Type B pancreatic cell (in vitro differentiated cells): ENCODE results near the gene NOD1. TPM values are rescaled to one million over a fixed set of nuclear protein-coding genes. Genes with fewer than 3 reads are reported as not detected.
A peak's percentile ranks its signal among the peaks of the same experiment; 100 is the strongest.
"Not testable (repeated sequence)": the region's sequence is repeated elsewhere in the genome, so short reads cannot be mapped to it uniquely, and the experiment has no call there.

Experiments used
- DNase-seq: peaks from one replicate; pipeline ENCODE4 v3.0.0; 2021; ENCODE audit warnings: mixed read lengths; ENCODE audit not compliant: unreplicated experiment; ENCODE audit errors: extremely low spot score
- H3K27ac Mint-ChIP-seq: 2 replicates; pipeline ENCODE4 v1.8.0; 2021; ENCODE audit warnings: mild to moderate bottlenecking, mixed read lengths
- H3K27me3 Mint-ChIP-seq: 2 replicates; pipeline ENCODE4 v1.8.0; 2021; ENCODE audit warnings: mixed read lengths
- H3K36me3 Mint-ChIP-seq: 2 replicates; pipeline ENCODE4 v1.8.0; 2021; ENCODE audit warnings: mixed read lengths
- H3K4me1 Mint-ChIP-seq: one replicate; pipeline ENCODE4 v1.8.0; 2021; ENCODE audit warnings: mixed read lengths; ENCODE audit not compliant: unreplicated experiment
- H3K4me3 Mint-ChIP-seq: 2 replicates; pipeline ENCODE4 v1.8.0; 2021; ENCODE audit warnings: mild to moderate bottlenecking, mixed read lengths
- H3K9me3 Mint-ChIP-seq: 2 replicates; pipeline ENCODE4 v1.8.0; 2021; ENCODE audit warnings: mixed read lengths
- total RNA-seq: library from RNA; stranded (reverse); gene quantifications from 2 replicates; pipeline ENCODE4 v1.2.1, GENCODE V29; 2021; ENCODE audit warnings: low replicate concordance
- TF ChIP-seq, protein P1 (sequence below): fragments of 200-600 bp; sonication (generic); conservative IDR thresholded peaks from 2 replicates; pipeline ENCODE4 v1.5.0; 2021; ENCODE audit warnings: antibody characterized with exemption, mild to moderate bottlenecking

Gene NOD1
- total RNA-seq, 1 donor from 2014 or later: 10.9 TPM

DNA sequence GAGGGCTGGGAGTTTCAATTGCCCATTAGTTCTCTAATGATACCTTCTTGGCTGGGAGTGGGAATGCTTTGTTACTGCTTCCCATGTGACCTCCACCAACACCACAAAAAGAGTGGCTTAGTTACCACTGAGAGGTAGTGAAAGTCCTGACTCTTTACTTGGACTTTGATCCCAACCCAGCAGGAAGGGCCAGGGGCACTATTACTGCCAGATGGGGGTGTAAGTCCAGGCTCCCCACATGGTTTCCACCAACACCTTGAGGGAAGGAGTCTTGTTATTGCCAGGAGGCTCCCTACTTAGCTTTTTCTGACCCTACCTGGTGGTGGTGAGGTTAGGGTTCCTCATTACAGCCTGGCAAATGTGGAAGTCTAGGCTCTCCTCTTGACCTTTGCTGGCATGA lies 14.6 kb upstream of the NOD1 start:
- peaks cover 8% of the 10 kb centered on the region for H3K9me3 Mint-ChIP-seq
- H3K27ac Mint-ChIP-seq: no peak overlapping the region
- no peak overlapping the region for H3K4me3 Mint-ChIP-seq
- TF ChIP-seq, protein P1, sequence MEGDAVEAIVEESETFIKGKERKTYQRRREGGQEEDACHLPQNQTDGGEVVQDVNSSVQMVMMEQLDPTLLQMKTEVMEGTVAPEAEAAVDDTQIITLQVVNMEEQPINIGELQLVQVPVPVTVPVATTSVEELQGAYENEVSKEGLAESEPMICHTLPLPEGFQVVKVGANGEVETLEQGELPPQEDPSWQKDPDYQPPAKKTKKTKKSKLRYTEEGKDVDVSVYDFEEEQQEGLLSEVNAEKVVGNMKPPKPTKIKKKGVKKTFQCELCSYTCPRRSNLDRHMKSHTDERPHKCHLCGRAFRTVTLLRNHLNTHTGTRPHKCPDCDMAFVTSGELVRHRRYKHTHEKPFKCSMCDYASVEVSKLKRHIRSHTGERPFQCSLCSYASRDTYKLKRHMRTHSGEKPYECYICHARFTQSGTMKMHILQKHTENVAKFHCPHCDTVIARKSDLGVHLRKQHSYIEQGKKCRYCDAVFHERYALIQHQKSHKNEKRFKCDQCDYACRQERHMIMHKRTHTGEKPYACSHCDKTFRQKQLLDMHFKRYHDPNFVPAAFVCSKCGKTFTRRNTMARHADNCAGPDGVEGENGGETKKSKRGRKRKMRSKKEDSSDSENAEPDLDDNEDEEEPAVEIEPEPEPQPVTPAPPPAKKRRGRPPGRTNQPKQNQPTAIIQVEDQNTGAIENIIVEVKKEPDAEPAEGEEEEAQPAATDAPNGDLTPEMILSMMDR: no peak
- H3K27me3 Mint-ChIP-seq: no peaks in the 10 kb centered on the region
- no peak for DNase-seq
- H3K36me3 Mint-ChIP-seq: peaks cover 26% of the 10 kb centered on the region
- H3K4me1 Mint-ChIP-seq: no peaks in the 10 kb centered on the region

DNA sequence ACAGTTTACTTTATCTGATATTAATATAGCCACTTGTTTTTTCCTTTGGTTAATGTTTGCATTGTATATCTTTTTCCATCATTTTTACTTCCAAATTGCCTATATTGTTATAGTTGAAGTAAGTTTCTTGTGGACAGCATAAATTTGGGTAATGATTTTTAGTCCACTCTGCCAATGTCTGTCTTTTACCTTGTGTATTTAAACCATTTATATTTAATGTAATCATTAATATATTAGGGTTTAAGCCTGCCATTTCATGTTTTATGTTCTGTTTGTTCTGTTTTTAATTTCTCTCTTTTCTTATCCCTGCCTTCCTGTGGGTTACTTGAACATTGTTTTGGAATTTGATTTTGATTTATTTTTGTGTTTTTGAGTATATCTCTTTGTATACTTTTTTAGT lies 12.8 kb upstream of the NOD1 start:
- Mint-ChIP-seq H3K36me3 (peaks cover 18% of the 10 kb centered on the region), H3K4me1 (no peaks in the 10 kb centered on the region), H3K27me3 (no peaks in the 10 kb centered on the region), H3K9me3 (peaks cover 8% of the 10 kb centered on the region), H3K27ac (no peak overlapping the region), H3K4me3 (no peak overlapping the region)
- DNase-seq: no peak
- TF ChIP-seq, protein P1: no peak

DNA sequence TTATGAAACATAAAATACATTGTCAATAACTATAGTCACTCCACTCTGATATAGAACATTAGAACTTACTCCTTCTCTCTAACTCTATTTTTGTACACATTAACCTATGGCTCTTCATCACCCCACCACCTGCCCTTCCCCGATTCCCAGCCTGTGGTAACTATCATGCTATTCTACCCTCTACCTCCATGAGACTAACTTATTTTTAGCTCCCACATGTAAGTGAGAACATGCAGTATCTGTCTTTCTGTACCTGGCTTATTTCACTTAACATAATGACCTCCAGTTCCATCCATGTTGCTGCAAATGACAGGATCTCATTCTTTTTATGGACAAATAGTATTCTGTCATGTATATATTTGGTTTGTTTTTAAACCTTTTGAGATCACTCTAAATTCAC lies 8.8 kb upstream of the NOD1 start:
- Mint-ChIP-seq H3K9me3 (peaks cover 8% of the 10 kb centered on the region), H3K27me3 (no peaks in the 10 kb centered on the region), H3K27ac (no peak overlapping the region), H3K4me3 (no peak overlapping the region), H3K36me3 (no peaks in the 10 kb centered on the region), H3K4me1 (no peaks in the 10 kb centered on the region)
- DNase-seq: no peak
- TF ChIP-seq, protein P1: no peak

DNA sequence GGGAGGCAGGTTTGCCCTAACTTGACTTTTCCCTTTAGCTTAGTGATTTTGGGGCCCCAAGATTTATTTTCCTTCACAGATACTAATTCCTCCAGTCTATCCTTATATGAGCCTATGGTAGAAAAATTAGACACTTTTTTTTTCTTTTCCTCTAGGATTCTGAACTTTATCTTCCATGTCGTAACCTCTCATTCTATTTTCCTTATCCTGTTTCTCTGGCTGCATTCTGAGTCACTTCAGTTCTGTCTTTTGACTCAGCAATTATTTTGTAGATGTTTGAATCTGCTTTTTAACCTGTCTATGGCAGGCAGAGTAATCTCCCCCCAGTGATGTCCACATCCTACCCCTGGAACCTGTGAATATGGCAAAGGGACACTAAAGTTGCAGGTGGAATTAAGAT lies 7.1 kb upstream of the NOD1 start:
- DNase-seq: no peak
- TF ChIP-seq, protein P1: no peak
- H3K27ac Mint-ChIP-seq: no peak overlapping the region
- H3K36me3 Mint-ChIP-seq: no peaks in the 10 kb centered on the region
- H3K27me3 Mint-ChIP-seq: no peaks in the 10 kb centered on the region
- no peak overlapping the region for H3K4me3 Mint-ChIP-seq
- H3K4me1 Mint-ChIP-seq: no peaks in the 10 kb centered on the region
- H3K9me3 Mint-ChIP-seq: no peaks in the 10 kb centered on the region

DNA sequence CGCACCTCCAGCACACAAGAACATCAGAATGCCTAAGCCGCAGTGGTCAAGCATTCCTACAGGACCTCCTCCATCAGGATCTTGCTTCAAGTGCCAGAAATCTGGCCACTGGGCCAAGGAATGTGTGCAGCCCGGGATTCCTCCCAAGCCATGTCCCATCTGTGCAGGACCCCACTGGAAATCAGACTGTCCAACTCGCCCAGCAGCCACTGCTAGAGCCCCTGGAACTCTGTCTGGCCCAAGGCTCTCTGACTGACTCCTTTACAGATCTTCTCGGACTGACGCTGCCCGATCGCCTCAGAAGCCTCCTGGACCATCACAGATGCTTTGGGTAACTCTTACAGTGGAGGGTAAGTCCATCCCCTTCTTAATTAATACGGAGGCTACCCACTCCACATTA lies 2.8 kb upstream of the NOD1 start:
- not testable (repeated sequence) for DNase-seq

DNA sequence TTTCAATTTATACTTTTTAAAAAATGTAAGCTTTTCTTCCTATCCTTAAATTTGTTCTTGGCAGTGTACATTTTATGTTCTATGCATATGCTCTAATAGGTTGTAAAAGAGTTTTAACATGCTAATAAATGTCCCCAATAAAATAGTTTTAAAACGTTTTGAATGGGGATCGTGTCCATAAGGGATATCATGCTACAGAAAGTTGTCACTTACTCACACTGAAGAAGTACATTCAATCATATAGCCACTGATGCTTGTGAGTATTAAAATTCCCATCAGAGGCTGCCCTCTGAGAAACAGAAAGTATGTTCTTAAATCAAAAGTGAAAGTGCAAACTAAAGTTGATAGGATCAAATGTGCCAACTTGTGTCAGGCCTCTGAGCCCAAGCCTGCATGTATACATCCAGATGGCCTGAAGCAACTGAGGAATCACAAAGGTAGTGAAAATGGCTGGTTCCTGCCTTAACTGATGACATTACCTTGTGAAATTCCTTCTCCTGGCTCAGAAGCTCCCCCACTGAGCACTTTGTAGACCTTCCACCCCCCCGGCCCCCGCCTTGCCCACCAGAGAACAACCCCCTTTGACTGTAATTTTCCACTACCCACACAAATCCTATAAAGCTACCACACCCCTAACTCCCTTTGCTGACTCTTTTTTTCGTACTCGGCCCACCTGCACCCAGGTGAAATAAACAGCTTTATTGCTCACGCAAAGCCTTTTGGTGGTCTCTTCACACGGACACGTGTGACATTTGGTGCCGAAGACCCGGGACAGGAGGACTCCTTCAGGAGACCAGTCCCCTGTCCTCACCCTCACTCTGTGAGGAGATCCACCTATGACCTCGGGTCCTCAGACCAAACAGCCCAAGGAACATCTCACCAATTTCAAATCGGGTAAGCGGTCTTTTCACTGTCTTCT lies 877 bp upstream of the NOD1 start:
- DNase-seq: no peak
- Mint-ChIP-seq H3K36me3 (no peaks in the 10 kb centered on the region), H3K27ac (peak overlapping the region; percentile 90), H3K27me3 (no peaks in the 10 kb centered on the region), H3K4me1 (peaks cover 13% of the 10 kb centered on the region), H3K9me3 (no peaks in the 10 kb centered on the region), H3K4me3 (no peak overlapping the region)
- TF ChIP-seq, protein P1: no peak

More for the DNA sequence above, 2.8 kb upstream of the NOD1 start:
- H3K27ac Mint-ChIP-seq, H3K9me3 Mint-ChIP-seq, H3K4me3 Mint-ChIP-seq, H3K4me1 Mint-ChIP-seq, H3K36me3 Mint-ChIP-seq, H3K27me3 Mint-ChIP-seq: not testable (repeated sequence)
